Measurements from ENCODE around the gene BCO1.

- no peak for TF ChIP-seq CTCF (conservative IDR thresholded peaks at IDR 0.05; ENCODE audit: low read length)
- TF ChIP-seq EZH2phosphoT487 (IDR thresholded peaks at IDR 0.05; ENCODE audit: borderline replicate concordance, low read depth, low read length): no peak
These were observed 73.3 kb downstream of the BCO1 start for GRCh38 chr16:81311762-81312161.
